Stimulated activated CD8-positive, alpha-beta memory T cell treated with anti-CD3 and anti-CD28 coated beads, Interleukin-7, amount 100 ng/mL, for 4 hours (primary cell): ENCODE data around the gene NR1I3.

Source experiments
- DNase-seq, 2 donors: peaks; one replicate each; pipeline ENCODE4 v3.0.0-alpha.2; 2020; ENCODE audit warnings: low read depth in 2 of 2

The NR1I3 gene

GRCh38 chr1:161219078-161219892, 18.7 kb downstream of the NR1I3 start:
- DNase-seq: no peak

DNA sequence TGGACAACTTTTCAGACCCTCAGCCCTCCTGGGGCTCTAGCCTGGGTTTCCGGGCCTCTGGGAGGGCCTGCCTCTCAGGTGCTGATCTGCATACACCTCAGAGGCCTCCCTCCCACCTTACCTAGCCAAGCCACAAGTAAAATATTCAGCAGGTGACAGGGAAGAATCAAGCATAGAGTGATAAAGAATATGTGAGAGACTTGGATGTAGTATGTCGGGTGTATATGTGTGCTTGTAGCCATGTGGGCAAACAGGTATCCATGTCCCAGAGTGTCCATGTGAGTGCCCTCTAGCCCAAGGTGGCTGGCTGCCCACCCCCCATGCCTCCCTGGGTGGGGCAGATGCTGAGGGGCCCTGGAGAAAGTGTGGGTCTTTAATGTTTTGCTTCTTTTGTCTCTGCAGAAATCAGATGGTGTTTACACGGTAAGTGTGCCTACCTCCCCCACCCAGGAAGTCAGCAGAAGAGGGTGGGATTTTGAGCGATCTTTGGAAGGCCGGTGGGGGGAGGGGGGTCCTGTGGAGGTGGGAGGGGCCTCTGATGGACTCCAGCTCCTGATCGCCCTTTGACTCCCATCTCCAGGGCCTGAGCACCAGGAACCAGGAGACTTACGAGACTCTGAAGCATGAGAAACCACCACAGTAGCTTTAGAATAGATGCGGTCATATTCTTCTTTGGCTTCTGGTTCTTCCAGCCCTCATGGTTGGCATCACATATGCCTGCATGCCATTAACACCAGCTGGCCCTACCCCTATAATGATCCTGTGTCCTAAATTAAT, 19.5 kb downstream of the NR1I3 start:
- no peak for DNase-seq

DNA sequence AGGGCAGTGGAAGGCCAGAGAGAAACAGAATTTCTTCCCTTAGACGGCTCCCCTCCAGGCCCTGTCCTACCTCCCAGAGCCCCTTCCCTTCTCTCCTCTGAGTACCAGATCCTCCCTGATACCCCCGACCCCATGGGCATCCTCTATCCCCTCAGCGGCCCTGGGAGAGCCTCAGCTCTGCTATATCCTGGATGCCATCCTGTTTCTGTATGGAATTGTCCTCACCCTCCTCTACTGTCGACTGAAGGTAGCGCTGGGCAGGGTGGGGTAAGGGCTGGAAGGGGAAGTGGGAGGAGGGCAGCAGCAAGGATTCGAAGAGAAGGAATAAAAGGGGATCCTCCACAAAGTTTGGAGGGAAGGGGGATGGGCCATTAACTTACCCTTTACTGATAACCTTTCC, 20.2 kb downstream of the NR1I3 start:
- no peak for DNase-seq

- DNase-seq: no peak
These were observed 20.9 kb downstream of the NR1I3 start for GRCh38 chr1:161216945-161217712.

- DNase-seq: no peak
These were observed 22.9 kb downstream of the NR1I3 start, which contains the start of gene FCER1G for GRCh38 chr1:161215076-161215475. FCER1G (plus strand) TSS chr1:161215295; CDS start chr1:161215322, 27 bp downstream.

DNA sequence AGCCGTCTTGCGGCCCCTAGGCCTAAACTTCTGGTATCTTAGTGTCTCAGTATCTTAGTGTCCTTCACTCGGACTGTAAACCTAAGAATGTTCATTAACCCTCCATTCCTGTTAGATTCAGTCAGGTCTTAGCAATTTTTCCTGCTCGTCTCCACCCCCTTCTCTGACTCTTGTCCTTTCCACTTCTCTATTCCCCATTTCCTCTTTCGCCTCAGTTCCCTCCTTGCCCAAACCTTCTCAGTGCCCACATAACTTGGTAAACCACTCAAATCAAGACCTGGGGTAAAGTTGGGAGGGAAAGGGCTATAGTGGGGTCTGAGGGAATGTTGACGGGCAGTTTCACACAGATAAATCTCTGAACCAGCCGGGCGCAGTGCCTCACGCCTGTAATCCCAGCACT, 23.6 kb downstream of the NR1I3 start:
- no peak for DNase-seq

- DNase-seq: peak; percentile 49 to 54
These were observed 28.1 kb downstream of the NR1I3 start for GRCh38 chr1:161209790-161210409.

DNA sequence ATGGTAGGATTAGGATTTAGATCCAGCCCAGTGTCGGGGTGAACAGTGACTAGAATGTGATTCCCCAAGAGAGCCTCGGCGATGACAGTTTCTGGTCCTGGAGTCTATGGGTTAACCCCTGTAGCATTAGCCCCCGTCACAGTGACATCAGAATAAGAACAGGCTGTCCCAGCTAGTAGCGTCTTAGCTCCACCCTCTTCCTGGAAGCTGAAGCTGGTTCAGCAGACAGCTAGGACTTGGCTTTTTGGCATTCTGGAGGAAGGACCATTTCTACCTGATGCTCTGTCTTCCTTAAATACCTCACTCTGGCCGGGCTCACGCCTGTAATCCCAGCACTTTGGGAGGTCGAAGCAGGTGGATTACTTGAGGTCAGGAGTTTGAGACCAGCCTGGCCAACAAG, 30.8 kb downstream of the NR1I3 start:
- no peak for DNase-seq

DNA sequence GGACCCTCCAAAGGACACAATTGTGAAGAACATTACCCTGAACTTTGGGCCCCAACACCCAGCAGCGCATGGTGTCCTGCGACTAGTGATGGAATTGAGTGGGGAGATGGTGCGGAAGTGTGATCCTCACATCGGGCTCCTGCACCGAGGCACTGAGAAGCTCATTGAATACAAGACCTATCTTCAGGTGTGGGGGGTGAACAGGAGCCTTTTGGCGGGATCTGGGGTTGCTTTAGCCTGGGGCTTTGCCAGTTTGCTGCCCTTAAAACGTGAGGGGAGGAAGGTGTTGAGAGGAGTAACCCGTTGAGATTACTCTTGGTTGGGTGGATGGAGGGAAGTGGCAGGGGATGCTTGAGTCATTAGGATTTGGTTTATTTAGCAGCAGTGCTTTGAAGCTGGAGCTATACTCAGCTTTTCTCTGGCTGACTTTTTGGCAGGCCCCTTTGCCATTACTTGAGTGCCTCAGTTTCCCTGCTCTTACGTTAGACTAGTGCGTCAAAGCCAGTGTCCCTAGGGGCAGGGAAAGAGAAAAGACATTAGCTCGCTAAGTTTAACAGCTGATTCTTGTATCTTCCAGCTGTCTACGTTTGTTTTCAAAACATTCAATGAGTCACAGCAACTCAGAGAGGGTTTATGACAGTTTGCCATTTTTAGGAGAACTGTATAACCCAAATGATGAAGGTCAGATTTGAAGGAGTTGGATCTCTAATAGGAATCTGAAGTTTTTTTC, 31.4 kb downstream of the NR1I3 start:
- DNase-seq: no peak

- peak; percentile 94 to 96 for DNase-seq
These were observed 35.9 kb downstream of the NR1I3 start, which contains the start of gene NDUFS2 for GRCh38 chr1:161201836-161202712. NDUFS2 (plus strand) TSS chr1:161202367; CDS start chr1:161202386, 19 bp downstream.

DNA sequence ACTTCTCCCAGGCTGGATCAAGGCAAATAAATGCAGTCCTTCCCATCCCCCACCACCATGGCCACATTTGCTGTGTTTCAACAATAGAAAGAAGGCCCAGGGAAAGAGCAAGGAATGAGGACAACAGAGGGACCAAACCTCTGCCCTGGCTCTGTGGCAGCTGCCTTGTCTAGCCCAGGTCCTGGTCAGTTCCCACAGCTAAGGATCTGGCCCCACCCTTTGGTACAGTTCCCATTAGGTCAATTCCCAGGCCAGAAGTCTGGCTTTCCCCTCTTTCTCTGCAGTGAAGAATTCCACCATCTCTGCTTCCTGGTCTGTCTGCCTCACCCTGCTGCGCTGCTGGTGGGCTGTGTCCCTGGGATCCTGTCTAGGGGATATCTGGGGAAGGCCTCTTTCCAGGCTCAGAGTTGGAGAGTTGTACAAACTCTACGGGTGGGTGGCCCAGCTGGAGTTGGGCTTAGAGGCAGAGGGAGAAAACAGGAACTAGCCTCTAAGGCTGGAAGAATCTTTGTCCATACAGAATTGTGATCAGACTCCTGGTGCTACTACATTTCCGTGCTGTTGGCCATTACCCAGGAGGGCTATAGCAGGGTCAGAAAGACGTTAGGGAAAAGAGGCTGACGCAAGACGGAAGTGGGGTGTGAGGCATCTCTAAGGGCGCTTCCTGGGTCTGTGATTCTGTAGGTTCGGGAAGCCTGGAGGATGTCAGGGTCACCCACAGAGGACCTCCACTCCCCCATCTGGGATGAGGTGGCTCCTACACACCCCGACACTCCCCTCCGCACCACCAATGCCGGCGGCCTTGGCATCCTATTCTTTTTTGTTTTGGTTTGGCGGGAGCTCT, 36.8 kb downstream of the NR1I3 start:
- DNase-seq: no peak

DNA sequence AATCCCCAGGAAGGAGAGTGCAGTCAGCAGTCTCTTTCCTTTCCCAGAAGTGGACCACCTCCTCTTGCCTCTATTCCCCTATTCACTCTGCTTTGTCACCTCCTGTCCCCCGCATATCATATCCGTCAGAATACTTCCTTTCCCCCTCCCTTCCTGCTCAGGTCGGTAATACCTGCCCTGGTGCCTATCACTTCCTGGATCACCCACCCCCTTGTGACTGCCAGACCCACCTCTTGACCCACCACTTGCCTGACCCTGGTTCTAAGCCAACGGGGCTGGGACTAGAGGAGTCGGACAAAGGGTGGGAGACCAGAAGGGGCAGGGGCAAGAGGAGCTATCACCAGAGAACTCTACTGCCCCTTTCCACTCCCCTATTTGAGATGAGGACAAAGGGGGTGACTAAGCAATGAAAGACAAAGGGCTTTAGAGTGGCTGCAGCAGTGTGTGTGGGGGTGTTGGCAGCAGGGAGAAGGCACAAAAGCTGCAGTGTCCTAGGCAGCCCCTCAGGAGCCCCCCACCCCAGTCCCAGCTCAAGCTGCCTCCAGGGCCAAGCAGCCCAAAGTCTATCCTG, 37.5 kb downstream of the NR1I3 start:
- DNase-seq: no peak

DNA sequence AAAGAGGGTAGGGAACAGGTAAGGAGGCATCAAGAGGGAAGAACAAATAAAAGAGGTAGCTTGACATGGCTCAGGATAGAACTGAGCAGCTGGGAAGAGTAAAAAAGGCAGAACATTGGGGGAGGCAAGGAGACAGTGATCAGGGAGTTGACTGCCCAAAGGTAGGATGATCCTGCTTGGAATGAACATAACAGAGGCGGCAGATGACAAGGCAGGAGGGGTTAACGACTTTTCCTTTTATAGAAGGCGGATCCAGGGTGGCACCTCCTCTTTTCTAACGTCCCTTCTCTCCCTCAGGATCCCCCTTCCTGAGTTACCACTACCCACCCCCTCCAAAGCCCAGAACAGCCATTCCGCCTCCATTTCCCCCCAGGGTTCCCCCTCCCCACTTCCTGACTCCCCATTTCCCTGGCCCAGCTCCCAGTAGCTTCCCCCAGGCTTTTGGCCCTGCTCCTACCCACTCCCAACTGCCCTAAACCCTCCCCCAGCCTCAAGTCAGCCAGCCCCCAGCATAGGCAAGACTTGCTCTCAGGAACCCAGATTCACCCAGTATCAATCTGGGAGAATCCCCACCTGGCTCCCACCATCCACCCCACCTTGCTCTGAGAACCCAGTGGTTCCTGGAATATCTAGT, 38.4 kb downstream of the NR1I3 start:
- no peak for DNase-seq

DNA sequence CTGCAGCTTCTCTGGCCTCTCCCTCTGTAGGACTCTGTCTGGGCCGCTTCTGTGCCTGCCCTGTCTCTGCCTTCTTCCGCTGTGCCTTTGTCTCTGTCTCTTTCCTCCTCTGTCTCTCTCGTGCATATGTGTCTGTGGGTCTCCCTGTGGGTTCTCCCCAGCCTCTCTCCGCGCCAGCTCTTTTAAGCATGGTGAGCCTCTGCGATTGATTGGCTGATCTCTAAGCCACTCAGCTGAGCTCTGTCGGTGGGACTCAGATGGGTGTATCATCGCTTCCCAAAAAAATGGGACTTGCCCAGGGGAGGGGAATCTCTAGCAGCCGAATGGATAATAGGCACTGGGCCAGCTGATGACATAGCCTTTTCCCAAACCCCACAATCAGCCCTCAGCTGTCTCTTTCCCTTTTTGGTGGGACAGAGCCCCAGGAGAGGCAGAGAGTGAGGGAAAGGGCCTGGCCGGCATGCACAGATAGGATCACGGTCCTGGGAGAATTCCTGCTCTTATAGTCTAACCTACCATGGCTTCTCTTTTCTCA, 39.0 kb downstream of the NR1I3 start, which contains the start of gene ADAMTS4:
TSS of gene ADAMTS4 (minus strand) at position 158 of the 535 bp plus-strand sequence. CDS start 427 bp downstream, outside the sequence.
- no peak for DNase-seq

GRCh38 chr1:161198194-161198896, 39.7 kb downstream of the NR1I3 start:
- no peak for DNase-seq

- DNase-seq: no peak
These were observed 40.3 kb downstream of the NR1I3 start for GRCh38 chr1:161197560-161198193.
